Measurements from ENCODE around the gene ASTN2.

GRCh38 chr9:116683535-116683934 lies 731.3 kb downstream of the ASTN2 start:
- TF ChIP-seq CTCF (IDR thresholded peaks at IDR 0.05 in 8 of 11, conservative IDR thresholded peaks at IDR 0.05 in 3 of 11) (no peak), POLR2A (IDR thresholded peaks at IDR 0.05) (no peak), POLR2AphosphoS5 (IDR thresholded peaks at IDR 0.05) (no peak)

Data from spleen (tissue), 7 donors.